Measurements from ENCODE around the gene GARIN5A. TPM values are rescaled to one million over a fixed set of nuclear protein-coding genes. Genes with fewer than 3 reads are reported as not detected.

GARIN5A gene
- total RNA-seq, 1 experiment from 2014 or later: 0.84 TPM

- H3K27me3 ChIP-seq (replicated peaks; ENCODE audit: insufficient read depth, low read depth, low read length, poor library complexity): no peaks in the 10 kb centered on the region
- H3K27ac ChIP-seq (ENCODE audit: low read depth, low read length, poor library complexity, severe bottlenecking): no peak overlapping the region
- H3K9me3 ChIP-seq (ENCODE audit: low read depth, low read length, poor library complexity, severe bottlenecking): no peaks in the 10 kb centered on the region
- intact Hi-C loops (cut with micrococcal nuclease; ENCODE audit: unreplicated experiment): loop anchor here (5.0 kb wide), 1 partner anchor 137 kb away; the partner anchor contains the start of gene NR1H2
- BruUV-seq (replicated peaks): no TSS peak
- no peak overlapping the region for H3K4me3 ChIP-seq (ENCODE audit: low read depth, low read length, poor library complexity, severe bottlenecking)
- POLR2A ChIA-PET (ENCODE audit: low non-redundant PET): no interaction called here
- no peaks in the 10 kb centered on the region for H3K36me3 ChIP-seq (ENCODE audit: insufficient read depth, low read length, poor library complexity, severe bottlenecking)
- DNase-seq (ENCODE audit: low spot score): no peak
- TF ChIP-seq CTCF (conservative IDR thresholded peaks at IDR 0.05; ENCODE audit: low read depth, low read length) (no peak), EZH2 (IDR thresholded peaks at IDR 0.05; ENCODE audit: borderline replicate concordance, low read depth, low read length, poor library complexity, severe bottlenecking) (no peak)
- CTCF ChIA-PET: no interaction called here
- peaks cover 6% of the 10 kb centered on the region for H3K4me1 ChIP-seq (ENCODE audit: insufficient read depth, low read length, poor library complexity, severe bottlenecking)
These were observed 37.9 kb upstream of the GARIN5A start for GRCh38 chr19:50514346-50515167.

GRCh38 chr19:50513746-50514345 lies 37.2 kb upstream of the GARIN5A start, which contains the start of gene ASPDH:
Gene ASPDH, minus strand, starts transcription at chr19:50513913. Its CDS starts 90 bp downstream, at chr19:50513823.
- Histone ChIP-seq H3K4me1 (ENCODE audit: insufficient read depth, low read length, poor library complexity, severe bottlenecking) (peaks cover 6% of the 10 kb centered on the region), H3K36me3 (ENCODE audit: insufficient read depth, low read length, poor library complexity, severe bottlenecking) (no peaks in the 10 kb centered on the region)
- intact Hi-C loops (cut with micrococcal nuclease; ENCODE audit: unreplicated experiment): loop anchor here (5.0 kb wide), 1 partner anchor 137 kb away; the partner anchor contains the start of gene NR1H2

More at GRCh38 chr19:50513746-50514345, 37.2 kb upstream of the GARIN5A start, which contains the start of gene ASPDH:
- CTCF ChIA-PET: no interaction called here
- Histone ChIP-seq H3K27me3 (replicated peaks; ENCODE audit: insufficient read depth, low read depth, low read length, poor library complexity) (no peaks in the 10 kb centered on the region), H3K27ac (ENCODE audit: low read depth, low read length, poor library complexity, severe bottlenecking) (no peak within 1 kb of the TSS), H3K9me3 (ENCODE audit: low read depth, low read length, poor library complexity, severe bottlenecking) (no peaks in the 10 kb centered on the region), H3K4me3 (ENCODE audit: low read depth, low read length, poor library complexity, severe bottlenecking) (no peak within 1 kb of the TSS)
- POLR2A ChIA-PET (ENCODE audit: low non-redundant PET): no interaction called here
- TF ChIP-seq CTCF (conservative IDR thresholded peaks at IDR 0.05; ENCODE audit: low read depth, low read length) (no peak), EZH2 (IDR thresholded peaks at IDR 0.05; ENCODE audit: borderline replicate concordance, low read depth, low read length, poor library complexity, severe bottlenecking) (no peak)
- no peak for DNase-seq (ENCODE audit: low spot score)
- no TSS peak for BruUV-seq (replicated peaks)
